DMS153 (cell line): ENCODE measurements around the gene PTPN7.
"Not testable (repeated sequence)": the region's sequence is repeated elsewhere in the genome, so short reads cannot be mapped to it uniquely, and the experiment has no call there.

Experiments used
- DNase-seq: peaks from one replicate; lab custom pipeline; 2025; lab: John Stamatoyannopoulos, UW

The PTPN7 gene

GRCh38 chr1:202130816-202131522 is 29.4 kb downstream of the PTPN7 start:
- DNase-seq = no peak

GRCh38 chr1:202130297-202130721 is 30.1 kb downstream of the PTPN7 start:
- no peak for DNase-seq

GRCh38 chr1:202129453-202130296 is 30.7 kb downstream of the PTPN7 start:
- DNase-seq = no peak

- DNase-seq = no peak
Measured at GRCh38 chr1:202127836-202128622, 32.4 kb downstream of the PTPN7 start.

- no peak for DNase-seq
Measured at GRCh38 chr1:202127061-202127460, 33.3 kb downstream of the PTPN7 start.

- DNase-seq = no peak
Measured at GRCh38 chr1:202126426-202126825, 34.0 kb downstream of the PTPN7 start.

- no peak for DNase-seq
Measured at GRCh38 chr1:202125611-202126010, 34.8 kb downstream of the PTPN7 start.

GRCh38 chr1:202124142-202124541 is 36.3 kb downstream of the PTPN7 start:
- no peak for DNase-seq

GRCh38 chr1:202123336-202123813 is 37.0 kb downstream of the PTPN7 start:
- DNase-seq = no peak

GRCh38 chr1:202122639-202123335 is 37.6 kb downstream of the PTPN7 start, which contains the start of gene GPR37L1:
GPR37L1 (plus strand) TSS chr1:202122917; CDS start chr1:202122964, 47 bp downstream.
- no peak for DNase-seq

- DNase-seq = no peak
Measured at GRCh38 chr1:202121006-202121405, 39.4 kb downstream of the PTPN7 start.

- no peak for DNase-seq
Measured at GRCh38 chr1:202117898-202118371, 42.5 kb downstream of the PTPN7 start.

GRCh38 chr1:202116287-202116686 is 44.1 kb downstream of the PTPN7 start:
- DNase-seq = no peak

GRCh38 chr1:202113690-202114300 is 46.6 kb downstream of the PTPN7 start:
- peak; percentile 69 for DNase-seq

GRCh38 chr1:202112859-202113689 is 47.3 kb downstream of the PTPN7 start:
- DNase-seq = peak; percentile 33

- DNase-seq = not testable (repeated sequence)
Measured at GRCh38 chr1:202111589-202111988, 48.8 kb downstream of the PTPN7 start.

GRCh38 chr1:202110977-202111376 is 49.4 kb downstream of the PTPN7 start:
- no peak for DNase-seq

- DNase-seq = peak; percentile 87
Measured at GRCh38 chr1:202107801-202108731, 52.3 kb downstream of the PTPN7 start.

GRCh38 chr1:202107321-202107761 is 53.1 kb downstream of the PTPN7 start:
- peak; percentile 96 for DNase-seq
